Ascending aorta (tissue), 2 donors: ENCODE results near the gene MTR. TPM values are rescaled to one million over a fixed set of nuclear protein-coding genes. Genes with fewer than 3 reads are reported as not detected.

Experiments used
- DNase-seq, 2 donors: peaks; one replicate each; pipeline ENCODE4 v3.0.0-alpha.2; 2019; ENCODE audit warnings: low spot score in 2 of 2
- H3K27ac ChIP-seq, 2 donors: fragments of 200-600 bp; sonication (generic); one replicate each; pipeline ENCODE4 v1.5.1; 2016 to 2017; ENCODE audit warnings: mild to moderate bottlenecking in 1 of 2
- H3K27me3 ChIP-seq: fragments of 200-600 bp; sonication (generic); one replicate; pipeline ENCODE4 v1.5.1; 2017
- H3K36me3 ChIP-seq, 2 donors: fragments of 200-600 bp; sonication (generic); one replicate each; pipeline ENCODE4 v1.5.1; 2016
- H3K4me1 ChIP-seq, 2 donors: fragments of 200-600 bp; sonication (generic); one replicate each; pipeline ENCODE4 v1.5.1; 2016 to 2017; ENCODE audit warnings: mild to moderate bottlenecking in 1 of 2
- H3K4me3 ChIP-seq, 2 donors: fragments of 200-600 bp; sonication (generic); one replicate each; pipeline ENCODE4 v1.5.1; 2016 to 2017; ENCODE audit warnings: mild to moderate bottlenecking in 1 of 2
- H3K9me3 ChIP-seq, 2 donors: fragments of 200-600 bp; sonication (generic); one replicate each; pipeline ENCODE4 v1.5.1; 2016
- intact Hi-C: fragments of 100-400 bp; cut with DNase I; formaldehyde crosslinking; loops from one replicate; pipeline ENCODE4 v1.15.1; 2023
- total RNA-seq: library from RNA; depleted of rRNA; stranded (reverse); fragments of >200 nt; gene quantifications from one replicate; pipeline ENCODE4 v1.1.0, GENCODE V29; 2016
- TF ChIP-seq, protein P1 (sequence below), 3 experiments: fragments of 200-600 bp in 2 of 3; fragments of 450-650 bp in 1 of 3; sonication (generic) in 2 of 3; IDR thresholded peaks; one replicate each; pipeline ENCODE4 v1.5.1; 2016 to 2019; ENCODE audit warnings: antibody characterized with exemption in 3 of 3, mild to moderate bottlenecking in 1 of 3, moderate library complexity in 1 of 3

MTR gene
- total RNA-seq, 1 donor from 2014 or later = 36.1 TPM

DNA sequence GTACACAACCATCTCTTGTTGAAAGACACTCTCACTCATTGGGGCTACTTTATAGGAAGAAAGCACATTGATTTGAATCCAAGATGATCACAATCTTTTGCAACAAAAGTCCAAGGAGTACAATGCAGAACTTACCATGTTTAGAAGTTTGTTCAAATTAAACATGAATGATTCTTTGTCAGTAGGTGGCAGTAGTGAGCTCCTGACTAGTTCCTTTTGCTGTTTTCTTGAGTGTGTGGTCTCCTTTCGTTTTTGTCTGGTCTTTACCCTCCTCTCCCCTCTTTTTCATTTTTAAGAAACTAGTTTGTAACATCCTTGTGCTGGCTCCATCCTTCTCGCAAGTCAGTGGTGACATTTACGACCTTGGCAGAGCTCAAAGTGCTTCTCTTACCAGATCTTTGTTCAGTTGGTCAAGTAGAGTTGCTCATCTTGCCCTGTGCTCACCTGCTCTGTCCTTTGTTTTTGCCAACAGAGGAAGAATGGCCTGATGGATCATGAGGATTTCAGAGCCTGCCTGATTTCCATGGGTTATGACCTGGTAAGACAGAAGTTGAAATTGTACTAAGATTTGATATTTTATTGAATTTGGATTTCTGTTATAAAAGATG lies 35.7 kb upstream of the MTR start:
- TF ChIP-seq, protein P1, sequence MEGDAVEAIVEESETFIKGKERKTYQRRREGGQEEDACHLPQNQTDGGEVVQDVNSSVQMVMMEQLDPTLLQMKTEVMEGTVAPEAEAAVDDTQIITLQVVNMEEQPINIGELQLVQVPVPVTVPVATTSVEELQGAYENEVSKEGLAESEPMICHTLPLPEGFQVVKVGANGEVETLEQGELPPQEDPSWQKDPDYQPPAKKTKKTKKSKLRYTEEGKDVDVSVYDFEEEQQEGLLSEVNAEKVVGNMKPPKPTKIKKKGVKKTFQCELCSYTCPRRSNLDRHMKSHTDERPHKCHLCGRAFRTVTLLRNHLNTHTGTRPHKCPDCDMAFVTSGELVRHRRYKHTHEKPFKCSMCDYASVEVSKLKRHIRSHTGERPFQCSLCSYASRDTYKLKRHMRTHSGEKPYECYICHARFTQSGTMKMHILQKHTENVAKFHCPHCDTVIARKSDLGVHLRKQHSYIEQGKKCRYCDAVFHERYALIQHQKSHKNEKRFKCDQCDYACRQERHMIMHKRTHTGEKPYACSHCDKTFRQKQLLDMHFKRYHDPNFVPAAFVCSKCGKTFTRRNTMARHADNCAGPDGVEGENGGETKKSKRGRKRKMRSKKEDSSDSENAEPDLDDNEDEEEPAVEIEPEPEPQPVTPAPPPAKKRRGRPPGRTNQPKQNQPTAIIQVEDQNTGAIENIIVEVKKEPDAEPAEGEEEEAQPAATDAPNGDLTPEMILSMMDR (IDR thresholded peaks at IDR 0.05) = peak; percentile 39 to 61 (median 61)
- Histone ChIP-seq H3K4me1 (no peaks in the 10 kb centered on the region), H3K27me3 (no peaks in the 10 kb centered on the region), H3K27ac (no peak overlapping the region), H3K9me3 (no peaks in the 10 kb centered on the region), H3K4me3 (no peak overlapping the region), H3K36me3 (peaks cover 36 to 42% of the 10 kb centered on the region in 2 donors)
- DNase-seq = no peak
- intact Hi-C loops = no loop called here

DNA sequence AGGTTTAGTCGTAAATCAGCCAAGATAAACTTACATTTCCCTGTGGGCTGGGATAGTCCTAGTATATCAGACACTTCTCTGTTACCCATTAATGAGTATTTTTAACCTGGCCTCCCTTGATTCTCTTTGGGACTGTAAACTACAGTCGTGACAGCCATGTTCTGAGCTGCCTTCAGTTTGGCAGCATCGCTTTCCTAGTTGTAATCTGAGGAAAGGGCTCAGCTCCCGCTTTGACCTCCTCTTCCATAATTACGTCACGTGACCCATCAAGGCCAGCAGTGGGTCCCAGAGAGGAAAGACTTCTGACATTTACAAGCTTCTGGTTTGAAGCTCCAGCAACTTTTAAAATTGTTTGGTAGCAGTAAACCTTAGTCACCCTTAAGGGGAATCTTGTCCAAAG lies 34.6 kb upstream of the MTR start:
- Histone ChIP-seq H3K27ac (no peak overlapping the region), H3K27me3 (no peaks in the 10 kb centered on the region), H3K4me3 (no peak overlapping the region), H3K36me3 (peaks cover 31% of the 10 kb centered on the region in 2 donors), H3K9me3 (no peaks in the 10 kb centered on the region), H3K4me1 (no peaks in the 10 kb centered on the region)
- TF ChIP-seq, protein P1 (IDR thresholded peaks at IDR 0.05) = no peak
- intact Hi-C loops = loop anchor here (10.0 kb wide), 1 partner anchor 624 kb away; no protein-coding TSS in a partner anchor
- no peak for DNase-seq

DNA sequence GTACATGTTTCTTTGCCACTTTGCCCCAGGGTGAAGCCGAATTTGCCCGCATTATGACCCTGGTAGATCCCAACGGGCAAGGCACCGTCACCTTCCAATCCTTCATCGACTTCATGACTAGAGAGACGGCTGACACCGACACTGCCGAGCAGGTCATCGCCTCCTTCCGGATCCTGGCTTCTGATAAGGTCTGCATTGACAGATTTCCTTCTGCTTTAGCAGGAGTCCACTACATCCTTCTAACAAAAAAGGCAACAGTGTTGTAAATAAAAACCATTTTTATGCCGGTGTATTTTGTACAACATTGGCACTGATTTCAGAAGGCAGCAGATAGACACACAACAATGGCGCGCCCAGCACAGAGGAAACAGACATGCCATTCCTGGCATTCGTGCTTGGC lies 34.1 kb upstream of the MTR start:
- no peak for DNase-seq
- Histone ChIP-seq H3K27ac (no peak overlapping the region), H3K9me3 (no peaks in the 10 kb centered on the region), H3K4me3 (no peak overlapping the region), H3K27me3 (no peaks in the 10 kb centered on the region), H3K36me3 (peaks cover 30 to 31% of the 10 kb centered on the region in 2 donors), H3K4me1 (no peaks in the 10 kb centered on the region)
- intact Hi-C loops = loop anchor here (10.0 kb wide), 1 partner anchor 624 kb away; no protein-coding TSS in a partner anchor
- TF ChIP-seq, protein P1 (IDR thresholded peaks at IDR 0.05) = no peak

DNA sequence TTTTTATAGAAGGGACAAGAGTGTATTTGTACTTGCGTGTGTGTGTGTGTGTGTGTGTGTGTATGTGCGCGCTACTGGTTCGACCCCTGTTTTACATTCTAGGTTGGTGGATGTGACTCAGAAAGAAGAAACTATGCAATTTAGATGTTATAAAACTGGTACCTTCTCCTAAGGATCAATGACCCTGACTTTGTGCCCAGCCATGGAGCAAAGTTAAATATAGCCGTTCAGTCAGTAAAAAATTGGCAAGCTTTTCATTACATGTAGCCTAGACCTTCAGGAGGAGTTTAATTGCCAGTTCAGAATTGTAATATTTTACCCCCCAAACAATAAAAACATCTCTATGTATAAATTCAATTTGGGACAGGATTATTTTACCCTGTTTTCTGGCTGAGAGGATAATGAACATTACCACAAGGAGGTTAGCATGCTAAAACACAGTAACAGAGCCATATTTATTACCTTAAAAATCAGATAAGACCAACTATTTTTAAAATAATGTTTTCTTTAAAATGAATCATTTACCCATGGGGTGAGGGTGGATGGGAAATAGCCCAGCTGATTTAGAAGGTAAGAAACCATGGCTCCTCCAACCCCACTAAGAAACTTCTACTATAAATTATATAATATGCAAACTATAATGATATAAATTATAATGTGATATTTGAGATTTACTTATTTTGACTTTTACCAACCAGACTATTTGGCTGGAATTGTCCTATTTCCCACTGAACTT lies 33.5 kb upstream of the MTR start:
- Histone ChIP-seq H3K4me1 (no peaks in the 10 kb centered on the region), H3K4me3 (no peak overlapping the region), H3K36me3 (peaks cover 30 to 31% of the 10 kb centered on the region in 2 donors), H3K27ac (no peak overlapping the region), H3K9me3 (no peaks in the 10 kb centered on the region), H3K27me3 (no peaks in the 10 kb centered on the region)
- TF ChIP-seq, protein P1 (IDR thresholded peaks at IDR 0.05) = no peak
- intact Hi-C loops = loop anchor here (10.0 kb wide), 1 partner anchor 623 kb away; no protein-coding TSS in a partner anchor
- no peak for DNase-seq

DNA sequence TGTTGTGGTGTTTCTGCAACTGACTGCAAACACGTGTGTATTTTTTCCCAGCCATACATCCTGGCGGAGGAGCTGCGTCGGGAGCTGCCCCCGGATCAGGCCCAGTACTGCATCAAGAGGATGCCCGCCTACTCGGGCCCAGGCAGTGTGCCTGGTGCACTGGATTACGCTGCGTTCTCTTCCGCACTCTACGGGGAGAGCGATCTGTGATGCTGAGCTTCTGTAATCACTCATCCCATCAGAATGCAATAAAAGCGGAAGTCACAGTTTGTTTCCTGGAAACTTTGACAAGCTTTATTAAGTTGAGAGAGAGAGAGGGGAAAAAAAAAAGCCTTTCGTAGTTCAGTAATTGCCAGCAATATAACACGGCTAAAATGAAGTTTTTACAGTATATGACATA lies 32.7 kb upstream of the MTR start:
- H3K36me3 ChIP-seq = peaks cover 26 to 31% of the 10 kb centered on the region in 2 donors

More for the DNA sequence above, 32.7 kb upstream of the MTR start:
- Histone ChIP-seq H3K9me3 (no peaks in the 10 kb centered on the region), H3K27ac (no peak overlapping the region), H3K4me3 (no peak overlapping the region), H3K4me1 (no peaks in the 10 kb centered on the region), H3K27me3 (no peaks in the 10 kb centered on the region)
- no peak for DNase-seq
- TF ChIP-seq, protein P1 (IDR thresholded peaks at IDR 0.05) = no peak
- intact Hi-C loops = loop anchor here (10.0 kb wide), 1 partner anchor 622 kb away; no protein-coding TSS in a partner anchor
